A172 (cell line): ENCODE results near the gene PSMB3. TPM values are rescaled to one million over a fixed set of nuclear protein-coding genes. Genes with fewer than 3 reads are reported as not detected.
"Not testable (repeated sequence)": the region's sequence is repeated elsewhere in the genome, so short reads cannot be mapped to it uniquely, and the experiment has no call there.

Experiments
- DNase-seq: peaks from one replicate; pipeline ENCODE4 v3.0.0-alpha.2; 2015; ENCODE audit warnings: low spot score
- total RNA-seq: library from RNA; depleted of rRNA; stranded (reverse); fragments of >200 nt; shearing (Covaris generic); gene quantifications from 2 replicates; pipeline ENCODE4 v1.2.3, GENCODE V29; 2014

The PSMB3 gene
- total RNA-seq, 1 experiment from 2014 or later = 484 TPM

GRCh38 chr17:38716368-38717005 is 36.1 kb upstream of the PSMB3 start:
- no peak for DNase-seq

- no peak for DNase-seq
These were observed 35.3 kb upstream of the PSMB3 start for GRCh38 chr17:38717139-38717745.

- DNase-seq = no peak
These were observed 33.1 kb upstream of the PSMB3 start for GRCh38 chr17:38719289-38719942.

- DNase-seq = no peak
These were observed 32.4 kb upstream of the PSMB3 start for GRCh38 chr17:38719943-38720641.

- no peak for DNase-seq
These were observed 31.6 kb upstream of the PSMB3 start for GRCh38 chr17:38720941-38721340.

- no peak for DNase-seq
These were observed 30.7 kb upstream of the PSMB3 start for GRCh38 chr17:38721802-38722201.

GRCh38 chr17:38724337-38724988 is 28.1 kb upstream of the PSMB3 start:
- DNase-seq = peak; percentile 84

- DNase-seq = peak; percentile 47
These were observed 27.5 kb upstream of the PSMB3 start for GRCh38 chr17:38725066-38725465.

- DNase-seq = not testable (repeated sequence)
These were observed 26.4 kb upstream of the PSMB3 start for GRCh38 chr17:38726145-38726544.

- DNase-seq = no peak
These were observed 24.8 kb upstream of the PSMB3 start for GRCh38 chr17:38727736-38728135.

- no peak for DNase-seq
These were observed 24.2 kb upstream of the PSMB3 start for GRCh38 chr17:38728290-38728831.

- no peak for DNase-seq
These were observed 23.1 kb upstream of the PSMB3 start for GRCh38 chr17:38729368-38729885.

- peak; percentile 61 for DNase-seq
These were observed 22.5 kb upstream of the PSMB3 start, which contains the start of gene CISD3 for GRCh38 chr17:38729886-38730525. Gene CISD3 (plus strand): TSS chr17:38730341. CDS start chr17:38730359, 18 bp downstream.

- peak; percentile 76 for DNase-seq
These were observed 21.8 kb upstream of the PSMB3 start for GRCh38 chr17:38730526-38731379.

- DNase-seq = no peak
These were observed 20.8 kb upstream of the PSMB3 start for GRCh38 chr17:38731526-38732294.

- no peak for DNase-seq
These were observed 19.9 kb upstream of the PSMB3 start for GRCh38 chr17:38732376-38733281.

GRCh38 chr17:38733282-38733981 is 19.1 kb upstream of the PSMB3 start:
- DNase-seq = no peak
